SK-N-SH (cell line): ENCODE data around the gene TEAD4.

Experiments
- EP300 ChIP-seq, 2 experiments: IDR thresholded peaks; 2 replicates each; pipeline versions ENCODE4 v1.4.0 to v1.6.1; 2012; ENCODE audit warnings: borderline replicate concordance in 1 of 2, low read depth in 1 of 2, low read length in 1 of 2
- NRF1 ChIP-seq: IDR thresholded peaks from 2 replicates; pipeline ENCODE4 v1.6.1; 2012; ENCODE audit warnings: low read depth, mild to moderate bottlenecking, low read length
- POLR2AphosphoS5 ChIP-seq: IDR thresholded peaks from 2 replicates; pipeline ENCODE4 v1.6.1; 2012; ENCODE audit warnings: low read depth, low read length
- TF ChIP-seq, protein P1 (sequence below): IDR thresholded peaks from 2 replicates; pipeline ENCODE4; 2012
- TF ChIP-seq, protein P2 (sequence below): fragments of 200-600 bp; sonication (generic); IDR thresholded peaks from 2 replicates; pipeline ENCODE4 v1.6.1; 2017; ENCODE audit warnings: antibody characterized with exemption, mild to moderate bottlenecking, moderate library complexity

DNA sequence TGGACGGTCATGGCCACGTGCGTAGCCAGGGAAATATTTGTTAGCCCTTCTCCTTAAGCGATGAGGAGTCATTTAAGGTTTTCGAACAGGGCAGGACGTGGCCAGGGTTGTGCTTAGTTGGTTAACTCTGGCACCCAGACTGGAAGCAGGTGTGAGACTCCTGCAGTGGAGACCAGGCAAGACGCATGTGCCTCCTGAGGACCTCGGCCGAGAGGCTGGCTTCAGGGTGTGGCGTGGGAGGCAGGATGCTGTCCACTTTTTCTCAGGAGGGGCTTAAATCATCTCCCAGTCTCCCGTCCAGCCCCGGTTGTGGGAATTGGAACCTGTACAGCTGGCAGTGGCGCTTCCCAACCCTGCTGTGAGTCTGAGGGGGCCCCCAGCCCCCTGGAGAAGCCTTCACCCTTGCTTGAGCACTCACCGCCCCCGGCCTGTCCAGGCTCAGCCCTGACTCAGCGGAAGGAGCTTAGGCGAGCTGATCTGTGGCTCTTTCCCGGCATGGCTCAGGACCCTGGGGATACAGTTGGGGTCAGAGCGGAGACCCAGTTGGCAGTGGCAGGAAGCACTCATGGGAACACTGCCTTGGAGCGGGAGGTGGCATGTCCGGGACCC is 71.7 kb downstream of the TEAD4 start:
- no peak for TF ChIP-seq NRF1
- TF ChIP-seq, protein P1, sequence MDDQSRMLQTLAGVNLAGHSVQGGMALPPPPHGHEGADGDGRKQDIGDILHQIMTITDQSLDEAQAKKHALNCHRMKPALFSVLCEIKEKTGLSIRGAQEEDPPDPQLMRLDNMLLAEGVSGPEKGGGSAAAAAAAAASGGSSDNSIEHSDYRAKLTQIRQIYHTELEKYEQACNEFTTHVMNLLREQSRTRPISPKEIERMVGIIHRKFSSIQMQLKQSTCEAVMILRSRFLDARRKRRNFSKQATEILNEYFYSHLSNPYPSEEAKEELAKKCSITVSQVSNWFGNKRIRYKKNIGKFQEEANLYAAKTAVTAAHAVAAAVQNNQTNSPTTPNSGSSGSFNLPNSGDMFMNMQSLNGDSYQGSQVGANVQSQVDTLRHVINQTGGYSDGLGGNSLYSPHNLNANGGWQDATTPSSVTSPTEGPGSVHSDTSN: no peak
- no peak for TF ChIP-seq POLR2AphosphoS5
- TF ChIP-seq EP300 (IDR thresholded peaks at IDR 0.05; ENCODE audit: borderline replicate concordance in 1 of 2, low read depth in 1 of 2, low read length in 1 of 2): no peak
- TF ChIP-seq, protein P2, sequence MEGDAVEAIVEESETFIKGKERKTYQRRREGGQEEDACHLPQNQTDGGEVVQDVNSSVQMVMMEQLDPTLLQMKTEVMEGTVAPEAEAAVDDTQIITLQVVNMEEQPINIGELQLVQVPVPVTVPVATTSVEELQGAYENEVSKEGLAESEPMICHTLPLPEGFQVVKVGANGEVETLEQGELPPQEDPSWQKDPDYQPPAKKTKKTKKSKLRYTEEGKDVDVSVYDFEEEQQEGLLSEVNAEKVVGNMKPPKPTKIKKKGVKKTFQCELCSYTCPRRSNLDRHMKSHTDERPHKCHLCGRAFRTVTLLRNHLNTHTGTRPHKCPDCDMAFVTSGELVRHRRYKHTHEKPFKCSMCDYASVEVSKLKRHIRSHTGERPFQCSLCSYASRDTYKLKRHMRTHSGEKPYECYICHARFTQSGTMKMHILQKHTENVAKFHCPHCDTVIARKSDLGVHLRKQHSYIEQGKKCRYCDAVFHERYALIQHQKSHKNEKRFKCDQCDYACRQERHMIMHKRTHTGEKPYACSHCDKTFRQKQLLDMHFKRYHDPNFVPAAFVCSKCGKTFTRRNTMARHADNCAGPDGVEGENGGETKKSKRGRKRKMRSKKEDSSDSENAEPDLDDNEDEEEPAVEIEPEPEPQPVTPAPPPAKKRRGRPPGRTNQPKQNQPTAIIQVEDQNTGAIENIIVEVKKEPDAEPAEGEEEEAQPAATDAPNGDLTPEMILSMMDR: no peak
